K562 (cell line): Measurements from ENCODE around the gene LRP4. TPM values are rescaled to one million over a fixed set of nuclear protein-coding genes. Genes with fewer than 3 reads are reported as not detected.

Experiments
- ATAC-seq: fragments of 200-7000 bp; cut with Tn5 transposase; 3 replicates; pipeline ENCODE4 v1.9.1; 2020; ENCODE audit warnings: moderate library complexity
- BruUV-seq: library from RNA; stranded (reverse); fragments of 400-500 nt; replicated peaks from 2 replicates; lab custom pipeline; 2021; lab: Mats Ljungman, UMichigan
- CTCF ChIA-PET: fragments of 300-600 bp; formaldehyde crosslinking; extraction: SDS; loops from one replicate; lab custom pipeline; 2021; ENCODE audit warnings: low intra/inter-chr PET ratio; lab: Yijun Ruan, JAX
- POLR2A ChIA-PET: fragments of 300-600, 350-650 bp; sonication (Branson Sonifier 250); formaldehyde crosslinking; extraction: SDS; loops from one replicate; lab custom pipeline; 2021; ENCODE audit warnings: antibody characterized with exemption, inconsistent platforms; lab: Yijun Ruan, JAX
- DNase-seq, 4 experiments: peaks; one replicate each; pipeline versions ENCODE4 v3.0.0 to v3.0.0-alpha.2; 2011 to 2018; ENCODE audit warnings: low spot score in 3 of 4, mixed read lengths in 3 of 4; ENCODE audit errors: extremely low read depth in 1 of 4
- FAIRE-seq: peaks from 2 replicates; lab custom pipeline; 2011; peaks lifted over from hg19 to GRCh38; lab: Jason Lieb, UNC
- H2AFZ ChIP-seq: 2 replicates; pipeline ENCODE4 v1.6.0; 2011; ENCODE audit warnings: low read depth, low read length, control low read depth, inconsistent platforms
- H3K27ac ChIP-seq: fragments of 200-600 bp; 3 replicates; pipeline ENCODE4 v1.8.0; 2011; ENCODE audit warnings: low read depth, mild to moderate bottlenecking, control low read depth, inconsistent platforms, low read length, moderate library complexity, mixed read lengths; ENCODE audit errors: extremely low read depth
- H3K27me3 ChIP-seq, 2 experiments: fragments of 300-600 bp in 1 of 2; 2 replicates in 1 of 2; 3 replicates in 1 of 2; pipeline versions ENCODE4 v1.6.0 to v1.8.0; 2011; ENCODE audit warnings: inconsistent platforms in 2 of 2, low read length in 2 of 2, mild to moderate bottlenecking in 1 of 2, mixed read lengths in 1 of 2, moderate library complexity in 1 of 2; ENCODE audit not compliant: control insufficient read depth in 2 of 2, insufficient read depth in 2 of 2
- H3K36me3 ChIP-seq: fragments of 300-600 bp; 3 replicates; pipeline ENCODE4 v1.8.0; 2011; ENCODE audit warnings: mild to moderate bottlenecking, low read length, inconsistent platforms; ENCODE audit not compliant: control insufficient read depth, insufficient read depth
- H3K4me1 ChIP-seq, 2 experiments: fragments of 200-600 bp in 1 of 2; replicated peaks in 1 of 2; 2 replicates in 1 of 2; 3 replicates in 1 of 2; pipeline versions ENCODE4 v1.5.1 to v1.8.0; 2011; ENCODE audit warnings: inconsistent platforms in 2 of 2, low read length in 2 of 2, mild to moderate bottlenecking in 1 of 2, mixed read lengths in 1 of 2, moderate library complexity in 1 of 2; ENCODE audit not compliant: control insufficient read depth in 2 of 2, insufficient read depth in 2 of 2
- H3K4me2 ChIP-seq: 2 replicates; pipeline ENCODE4 v1.6.1; 2011; ENCODE audit warnings: low read length, control low read depth, inconsistent platforms, mixed read lengths; ENCODE audit not compliant: insufficient read depth
- H3K4me3 ChIP-seq: fragments of 200-600 bp; sonication (generic), shearing (Covaris generic); 2 replicates; pipeline ENCODE4 v1.5.1; 2016; ENCODE audit warnings: control low read depth, inconsistent platforms
- H3K79me2 ChIP-seq: fragments of 200-600 bp; 3 replicates; pipeline ENCODE4 v1.8.0; 2011; ENCODE audit warnings: low read length, inconsistent platforms; ENCODE audit not compliant: control insufficient read depth, insufficient read depth
- H3K9ac ChIP-seq, 2 experiments: 2 replicates each; pipeline versions ENCODE4 v1.6.0 to v1.6.1; 2011; ENCODE audit warnings: low read depth in 2 of 2, low read length in 2 of 2, control low read depth in 1 of 2, inconsistent platforms in 1 of 2, mild to moderate bottlenecking in 1 of 2, mixed read lengths in 1 of 2; ENCODE audit not compliant: insufficient read depth in 1 of 2
- H3K9me1 ChIP-seq: one replicate; pipeline ENCODE4 v1.6.0; 2011; ENCODE audit warnings: inconsistent platforms, mild to moderate bottlenecking, low read length, moderate library complexity; ENCODE audit not compliant: control insufficient read depth, insufficient read depth
- H3K9me3 ChIP-seq: replicated peaks from 2 replicates; pipeline ENCODE4 v1.5.1; 2011; ENCODE audit warnings: low read depth, low read length, inconsistent platforms; ENCODE audit not compliant: control insufficient read depth, insufficient read depth
- H4K20me1 ChIP-seq: replicated peaks from 2 replicates; pipeline ENCODE4 v1.6.1; 2011; ENCODE audit warnings: low read length, inconsistent platforms, mixed read lengths; ENCODE audit not compliant: control insufficient read depth, insufficient read depth
- ARID1B ChIP-seq: fragments of 450-650 bp; IDR thresholded peaks from 2 replicates; pipeline ENCODE4 v1.6.1; 2016; ENCODE audit warnings: antibody characterized with exemption, mild to moderate bottlenecking, inconsistent platforms
- BRD9 ChIP-seq: fragments of 450-650 bp; IDR thresholded peaks from 2 replicates; pipeline ENCODE4 v1.6.1; 2018; ENCODE audit warnings: low read depth; ENCODE audit not compliant: partially characterized antibody
- CC2D1A ChIP-seq: fragments of 450-650 bp; IDR thresholded peaks from 2 replicates; pipeline ENCODE4 v1.6.1; 2017; ENCODE audit warnings: mild to moderate bottlenecking
- CHD2 ChIP-seq: IDR thresholded peaks from 2 replicates; pipeline ENCODE4 v1.6.1; 2011; ENCODE audit warnings: low read depth, low read length
- CTBP1 ChIP-seq: fragments of 450-650 bp; IDR thresholded peaks from 2 replicates; pipeline ENCODE4 v1.6.1; 2016; ENCODE audit warnings: borderline replicate concordance
- ELK1 ChIP-seq: sonication (generic); formaldehyde crosslinking; IDR thresholded peaks from 2 replicates; pipeline ENCODE4 v1.8.1; 2022; ENCODE audit warnings: missing genetic modification reagents
- HMBOX1 ChIP-seq: sonication (generic); IDR thresholded peaks from 2 replicates; pipeline ENCODE4 v1.6.1; 2016
- RNF2 ChIP-seq: sonication (generic); IDR thresholded peaks from 2 replicates; pipeline ENCODE4 v1.6.1; 2016
- SPI1 ChIP-seq: IDR thresholded peaks from 2 replicates; pipeline ENCODE4 v1.6.1; 2011; ENCODE audit warnings: low read depth, low read length, control low read depth, borderline replicate concordance
- VEZF1 ChIP-seq: fragments of 200-800 bp; sonication (Bioruptor generic); IDR thresholded peaks from 2 replicates; pipeline ENCODE4 v1.6.1; 2017; ENCODE audit warnings: missing genetic modification characterization, missing compliant biosample characterization
- ZNF143 ChIP-seq: sonication (generic); formaldehyde crosslinking; IDR thresholded peaks from 2 replicates; pipeline ENCODE4 v1.9.0; 2022; ENCODE audit warnings: mild to moderate bottlenecking, missing genetic modification reagents
- WGBS: fragments of 100-300 bp; shearing (Covaris generic); methylation state at CpG from one replicate; pipeline ENCODE4 v1.1.6; 2016; ENCODE audit warnings: low coverage, mixed read lengths; ENCODE audit not compliant: insufficient coverage; ENCODE audit errors: missing lambda C conversion rate; 5-methylcytosine and 5-hydroxymethylcytosine counted together
- in situ Hi-C: fragments of 300-500 bp; cut with MboI; formaldehyde crosslinking; loops from 4 replicates; pipeline ENCODE4 v1.15.0; 2018; ENCODE audit warnings: inconsistent platforms, mixed read lengths
- intact Hi-C: fragments of 100-400 bp; cut with micrococcal nuclease; formaldehyde crosslinking; loops from 2 replicates; pipeline ENCODE4 v1.14.2; 2022
- polyA plus RNA-seq, 8 experiments: library from polyadenylated mRNA; depleted of rRNA in 4 of 8; stranded (reverse) in 5 of 8; unstranded in 3 of 8; fragments of >200 nt; fragmentation: Nextera tagmentation in 2 of 8; fragmentation: Illumina TruSeq in 1 of 8; extraction: Ambion mirVana in 2 of 8; extraction: Trizol in 1 of 8; gene quantifications; 2 replicates each; pipeline versions ENCODE4 v1.2.1 to v1.2.3, GENCODE V29; 2011 to 2014; ENCODE audit warnings: inconsistent platforms in 1 of 8, missing spikeins in 1 of 8
- total RNA-seq, 7 experiments: library from RNA; depleted of rRNA in 6 of 7; stranded (reverse); fragments of >200 nt in 6 of 7; fragmentation: Illumina TruSeq in 2 of 7; extraction: Trizol in 2 of 7; gene quantifications; 2 replicates each; pipeline versions ENCODE4 v1.2.1 to v1.2.3, GENCODE V29; 2011 to 2021; ENCODE audit warnings: low replicate concordance in 1 of 7

Gene LRP4
- total and polyA plus RNA-seq, 9 of the 15 experiments (the other 6 are each of a cell fraction or from before 2014, with no cell fraction given) = 0.04 to 0.54 (median 0.10) TPM

GRCh38 chr11:46860218-46860617, 58.1 kb downstream of the LRP4 start:
- Histone ChIP-seq H3K4me1 (peaks cover 0 to 10% of the 10 kb centered on the region in 2 experiments; a peak in 2 of 5 replicates), H3K36me3 (no peaks in the 10 kb centered on the region), H3K9ac (no peak overlapping the region)
- in situ Hi-C loops = no loop called here
- CTCF ChIA-PET = no interaction called here
- ATAC-seq (no peak), FAIRE-seq (no peak)
- TF ChIP-seq CC2D1A (no peak), BRD9 (no peak)
- TF ChIP-seq, all 486 proteins: peak for 0
- intact Hi-C loops = no loop called here
- BruUV-seq = no TSS peak
- H2AFZ ChIP-seq = no peak overlapping the region
- peaks cover 6 to 11% of the 10 kb centered on the region in 2 experiments; a peak in 3 of 5 replicates for H3K27me3 ChIP-seq
- no peaks in the 10 kb centered on the region for H3K9me1 ChIP-seq
- H3K9me3 ChIP-seq = no peaks in the 10 kb centered on the region
- no peaks in the 10 kb centered on the region for H3K79me2 ChIP-seq
- 8% methylated on average over 4 of the region's 4 CpGs for whole genome bisulfite sequencing
- DNase-seq = no peak
- H3K4me3 ChIP-seq = no peak overlapping the region
- H3K4me2 ChIP-seq = no peak overlapping the region
- H4K20me1 ChIP-seq = no peaks in the 10 kb centered on the region
- POLR2A ChIA-PET = interaction anchor here (0.6 to 0.9 kb wide), 2 partner anchors 12 to 30 kb away, joined by 3 read pairs; no protein-coding TSS in a partner anchor
- no peak overlapping the region for H3K27ac ChIP-seq

- no peak for FAIRE-seq
- POLR2A ChIA-PET = interaction anchor here (0.6 kb wide), 2 partner anchors 299 to 1048 kb away, joined by 3 to 4 read pairs; no protein-coding TSS in a partner anchor
- no TSS peak for BruUV-seq
- peak; percentile 39; the same call in 2 of the 3 replicates for ATAC-seq
- no peak for DNase-seq
- in situ Hi-C loops = no loop called here
- Histone ChIP-seq H3K27ac (no peak overlapping the region), H4K20me1 (no peaks in the 10 kb centered on the region), H3K9me1 (no peaks in the 10 kb centered on the region), H3K4me2 (peak overlapping the region; percentile 9; the same call in 1 of the 2 replicates), H2AFZ (peak overlapping the region; percentile 63), H3K4me1 (peaks cover 0 to 14% of the 10 kb centered on the region in 2 experiments; a peak in 2 of 5 replicates), H3K9ac (peak overlapping the region in 1 of 2 experiments; percentile 68; a peak in 1 of 4 replicates), H3K79me2 (no peaks in the 10 kb centered on the region), H3K9me3 (no peaks in the 10 kb centered on the region), H3K4me3 (no peak overlapping the region), H3K27me3 (peaks cover 2 to 5% of the 10 kb centered on the region in 2 experiments; a peak in 3 of 5 replicates), H3K36me3 (no peaks in the 10 kb centered on the region)
- intact Hi-C loops = no loop called here
- CTCF ChIA-PET = no interaction called here
- 29% methylated on average over 12 of the region's 12 CpGs for WGBS
- TF ChIP-seq CHD2 (no peak), ZNF143 (CRISPR knock-in tag) (no peak), SPI1 (peak; percentile 76; the same call in 1 of the 2 replicates), VEZF1 (CRISPR knock-in tag) (peak; percentile 84), ELK1 (CRISPR knock-in tag) (no peak), ARID1B (0 out of 2 replicates have a peak, but pooled peaks have one; percentile 9), RNF2 (peak; percentile 23; the same call in 1 of the 2 replicates), CTBP1 (peak; percentile 15; the same call in 1 of the 2 replicates), HMBOX1 (peak; percentile 42; the same call in 1 of the 2 replicates)
These were observed 59.3 kb downstream of the LRP4 start for GRCh38 chr11:46858920-46859546.
